ENCODE data around the gene PANX2. TPM values are rescaled to one million over a fixed set of nuclear protein-coding genes. Genes with fewer than 3 reads are reported as not detected.
A peak's percentile ranks its signal among the peaks of the same experiment; 100 is the strongest.

The PANX2 gene
- total RNA-seq, 3 donors from 2014 or later, result 0.64 to 2.0 (median 1.8) TPM

- no peaks in the 10 kb centered on the region for H3K9me3 ChIP-seq
- DNase-seq (ENCODE audit: low spot score in 2 of 2), result no peak
- H3K4me3 ChIP-seq, result no peak overlapping the region
- intact Hi-C loops (cut with DNase I; ENCODE audit: low total_unique reads), result no loop called here
- no peak overlapping the region for H3K27ac ChIP-seq
- no peaks in the 10 kb centered on the region for H3K4me1 ChIP-seq
- H3K36me3 ChIP-seq, result peaks cover 26% of the 10 kb centered on the region
- H3K27me3 ChIP-seq, result no peaks in the 10 kb centered on the region
- no peak for TF ChIP-seq CTCF (IDR thresholded peaks at IDR 0.05)
Observed at GRCh38 chr22:50218153-50218995, 47.8 kb downstream of the PANX2 start.

DNA sequence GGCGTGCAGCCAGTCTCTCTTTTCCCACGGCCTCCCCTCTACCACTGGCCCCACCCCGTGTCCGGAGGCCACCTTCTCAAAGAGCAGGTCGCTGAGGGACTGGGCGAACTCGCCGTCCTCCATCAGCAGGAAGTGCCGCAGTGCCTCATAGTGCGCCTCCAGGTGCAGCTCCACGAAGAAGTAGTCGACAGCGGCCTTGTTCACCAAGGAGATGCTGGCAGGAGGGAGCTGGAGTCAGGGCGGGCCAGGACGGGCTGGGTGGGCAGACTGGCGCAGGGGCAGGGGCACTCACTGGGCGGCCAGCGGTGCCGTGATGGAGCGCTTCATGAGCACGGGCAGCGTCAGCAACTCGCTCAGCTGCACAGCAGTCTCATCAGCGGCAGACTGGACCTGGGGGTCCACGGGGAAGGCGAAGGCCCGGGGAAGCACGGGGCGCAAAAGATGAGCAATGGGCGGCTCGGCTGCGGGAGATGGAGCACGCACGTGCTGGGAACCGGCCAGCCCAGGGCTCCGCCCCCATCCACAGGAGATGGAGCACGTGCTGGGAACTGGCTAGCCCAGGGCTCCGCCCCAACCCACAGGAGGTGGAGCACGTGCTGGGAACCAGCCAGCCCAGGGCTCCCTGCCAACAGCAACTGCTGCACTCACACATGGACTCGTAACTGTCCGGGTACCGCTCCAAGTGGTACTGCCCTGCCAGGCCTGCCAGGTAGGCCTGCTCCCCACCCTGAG is 48.6 kb downstream of the PANX2 start:
- H3K27ac ChIP-seq, result no peak overlapping the region
- no peaks in the 10 kb centered on the region for H3K27me3 ChIP-seq
- no peak overlapping the region for H3K4me3 ChIP-seq
- no peaks in the 10 kb centered on the region for H3K4me1 ChIP-seq
- DNase-seq (ENCODE audit: low spot score in 2 of 2), result peak; percentile 74 to 87
- no peak for TF ChIP-seq POLR2AphosphoS5 (IDR thresholded peaks at IDR 0.05)
- TF ChIP-seq POLR2A (IDR thresholded peaks at IDR 0.05), result no peak
- TF ChIP-seq CTCF (IDR thresholded peaks at IDR 0.05), result no peak
- intact Hi-C loops (cut with DNase I; ENCODE audit: low total_unique reads), result no loop called here
- no peaks in the 10 kb centered on the region for H3K9me3 ChIP-seq
- H3K36me3 ChIP-seq, result peaks cover 28% of the 10 kb centered on the region

DNA sequence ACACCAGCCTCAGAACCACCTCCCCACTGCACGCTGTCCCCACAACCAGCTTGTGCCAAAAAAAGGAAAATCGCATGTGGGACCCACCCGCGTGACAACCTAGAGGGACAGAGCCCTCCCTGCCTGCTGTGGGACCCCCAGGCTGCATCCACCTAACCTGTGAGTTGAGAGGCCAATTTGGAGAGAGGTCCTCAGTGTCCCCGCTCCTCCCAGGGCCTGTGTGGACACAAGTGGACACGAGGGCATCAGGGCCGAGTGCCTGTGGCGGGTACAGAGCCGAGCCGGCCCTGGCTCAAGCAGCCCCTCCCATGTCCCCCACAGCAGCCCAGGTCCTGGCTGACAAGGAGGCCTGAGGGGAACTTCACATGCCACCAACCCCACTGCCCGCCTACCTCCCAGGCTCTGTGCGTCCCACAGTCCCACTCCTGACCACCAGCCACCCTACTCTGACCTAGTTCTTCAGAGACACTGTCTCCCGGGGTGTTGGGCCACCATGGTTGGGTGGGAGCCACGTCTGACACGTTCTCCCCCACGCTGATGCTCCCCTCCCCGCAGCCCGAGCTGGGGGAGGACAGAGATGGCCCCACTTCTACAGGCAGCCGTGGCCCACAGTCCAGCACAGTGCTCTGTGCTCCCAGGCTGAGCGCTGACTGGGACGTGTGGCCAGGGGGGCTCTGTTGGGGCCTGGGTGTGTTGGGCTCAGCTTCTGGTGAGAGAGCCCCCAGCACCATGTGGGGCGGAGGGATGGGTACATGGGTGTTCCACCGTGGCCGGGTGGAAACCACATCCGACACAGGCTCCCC is 49.5 kb downstream of the PANX2 start:
- H3K4me3 ChIP-seq, result no peak overlapping the region
- H3K27ac ChIP-seq, result no peak overlapping the region
- H3K36me3 ChIP-seq, result peaks cover 30% of the 10 kb centered on the region
- no peaks in the 10 kb centered on the region for H3K9me3 ChIP-seq
- H3K4me1 ChIP-seq, result no peaks in the 10 kb centered on the region
- intact Hi-C loops (cut with DNase I; ENCODE audit: low total_unique reads), result no loop called here
- no peak for TF ChIP-seq POLR2A (IDR thresholded peaks at IDR 0.05)
- no peak for TF ChIP-seq CTCF (IDR thresholded peaks at IDR 0.05)
- TF ChIP-seq POLR2AphosphoS5 (IDR thresholded peaks at IDR 0.05), result no peak
- H3K27me3 ChIP-seq, result no peaks in the 10 kb centered on the region
- DNase-seq (ENCODE audit: low spot score in 2 of 2), result no peak

DNA sequence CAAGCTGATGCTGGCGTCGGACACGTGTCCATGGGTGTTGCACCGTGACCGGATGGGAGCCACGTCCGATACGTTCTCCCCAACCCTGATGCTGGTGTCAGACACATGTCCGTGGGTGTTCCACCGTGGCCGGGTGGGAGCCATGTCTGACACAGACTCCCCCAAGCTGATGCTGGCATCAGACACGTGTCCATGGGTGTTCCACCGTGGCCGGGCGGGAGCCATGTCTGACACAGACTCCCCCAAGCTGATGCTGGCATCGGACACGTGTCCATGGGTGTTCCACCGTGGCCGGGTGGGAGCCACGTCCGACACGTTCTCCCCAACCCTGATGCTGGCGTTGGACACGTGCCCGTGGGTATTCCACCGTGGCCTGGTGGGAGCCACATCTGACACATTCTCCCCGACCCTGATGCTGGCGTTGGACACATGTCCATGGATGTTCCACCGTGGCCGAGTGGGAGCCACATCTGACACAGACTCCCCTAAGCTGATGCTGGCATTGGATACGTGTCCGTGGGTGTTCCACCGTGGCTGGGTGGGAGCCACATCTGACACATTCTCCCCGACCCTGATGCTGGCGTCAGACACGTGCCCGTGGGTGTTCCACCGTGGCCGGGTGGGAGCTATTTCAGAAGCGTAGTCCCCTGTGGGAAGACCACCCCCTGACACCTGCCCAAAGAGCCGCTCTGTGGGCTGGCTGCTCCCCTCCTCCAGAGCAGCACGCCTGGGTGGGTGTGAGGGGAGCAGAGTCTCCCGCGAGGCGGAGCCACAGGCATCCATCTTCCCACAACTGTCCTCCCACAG is 50.3 kb downstream of the PANX2 start:
- H3K27ac ChIP-seq, result no peak overlapping the region
- no peaks in the 10 kb centered on the region for H3K4me1 ChIP-seq
- peaks cover 30% of the 10 kb centered on the region for H3K36me3 ChIP-seq
- no peak for DNase-seq (ENCODE audit: low spot score in 2 of 2)
- TF ChIP-seq POLR2AphosphoS5 (IDR thresholded peaks at IDR 0.05), result no peak
- no peak for TF ChIP-seq POLR2A (IDR thresholded peaks at IDR 0.05)
- no peak for TF ChIP-seq CTCF (IDR thresholded peaks at IDR 0.05)
- no peaks in the 10 kb centered on the region for H3K9me3 ChIP-seq
- H3K27me3 ChIP-seq, result no peaks in the 10 kb centered on the region
- H3K4me3 ChIP-seq, result no peak overlapping the region
- intact Hi-C loops (cut with DNase I; ENCODE audit: low total_unique reads), result no loop called here

Measured in breast epithelium (tissue), 4 donors.